AG09319 (cell line): ENCODE data around the gene AUTS2.

ENCODE experiments used
- DNase-seq: peaks from one replicate; pipeline ENCODE4 v3.0.0-alpha.2; 2010; ENCODE audit warnings: low read depth; ENCODE audit errors: extremely low read depth
- TF ChIP-seq, protein P1 (sequence below): IDR thresholded peaks from 2 replicates; pipeline ENCODE4 v1.5.1; 2011; ENCODE audit warnings: low read depth, mild to moderate bottlenecking, inconsistent platforms, low read length, moderate library complexity

Gene AUTS2

DNA sequence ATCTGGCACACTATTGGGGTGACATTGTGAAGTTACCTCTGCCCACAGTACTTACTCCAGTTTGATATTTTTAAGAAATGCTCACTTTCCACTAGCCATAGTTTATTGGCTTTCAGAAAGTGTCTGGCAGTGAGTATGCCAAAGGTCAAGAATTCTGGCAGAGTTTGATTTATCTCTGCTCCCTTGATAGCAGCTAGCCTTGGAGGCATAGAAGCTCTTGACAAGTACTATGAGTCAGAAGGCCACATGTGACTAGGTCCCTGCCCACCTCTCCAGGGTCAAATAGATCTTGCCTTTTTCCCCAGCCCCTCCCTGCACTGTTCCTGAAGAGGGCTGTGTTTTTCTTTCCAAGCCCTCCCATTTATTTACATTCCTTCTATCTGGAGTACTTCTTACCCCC is 202.2 kb downstream of the AUTS2 start:
- no peak for DNase-seq

DNA sequence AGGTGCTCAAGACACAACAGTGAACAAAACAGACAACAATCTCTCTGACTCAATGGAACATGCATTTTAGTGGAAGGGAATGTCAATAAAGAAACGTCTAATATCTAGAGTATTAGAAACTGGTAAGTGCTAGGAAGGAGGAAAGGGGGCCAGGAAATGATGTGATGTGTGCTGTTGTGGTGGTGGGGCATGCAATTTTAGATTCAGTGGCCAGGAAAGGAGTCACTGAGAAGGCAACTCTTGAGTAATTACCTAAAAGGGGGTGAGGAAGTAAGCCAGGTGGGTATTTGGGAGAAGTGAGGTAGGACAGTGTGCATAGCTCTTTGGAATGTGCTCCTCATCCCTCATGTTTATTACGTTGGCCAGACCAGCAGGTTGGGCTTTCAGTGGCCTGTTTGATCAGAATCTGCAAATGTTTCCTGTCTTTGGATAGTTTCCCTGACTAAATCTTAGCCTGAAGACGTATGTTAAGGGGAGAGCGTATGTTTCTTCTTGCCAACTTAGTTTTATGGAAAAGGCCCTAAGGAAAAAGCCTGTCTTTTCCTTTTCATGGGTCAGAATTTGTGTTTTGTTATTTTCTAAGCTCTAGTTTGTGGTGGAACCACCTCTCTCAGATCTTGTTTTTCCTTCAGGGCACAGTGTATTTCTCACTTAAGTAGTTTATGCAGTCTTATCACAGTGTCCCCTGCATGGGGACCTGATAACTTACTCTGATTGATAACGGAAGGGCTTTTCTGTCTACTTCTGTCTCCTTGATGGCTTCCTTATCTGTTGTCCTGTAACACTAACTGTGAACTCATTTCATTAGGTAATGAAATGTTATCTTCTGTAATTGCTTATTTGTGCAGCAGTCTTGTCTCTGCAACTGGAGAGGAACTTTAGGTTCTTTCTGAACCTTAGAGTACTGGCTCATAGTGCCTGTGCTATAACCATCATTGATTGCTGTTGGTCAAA is 203.7 kb downstream of the AUTS2 start:
- DNase-seq, result no peak
- TF ChIP-seq, protein P1, sequence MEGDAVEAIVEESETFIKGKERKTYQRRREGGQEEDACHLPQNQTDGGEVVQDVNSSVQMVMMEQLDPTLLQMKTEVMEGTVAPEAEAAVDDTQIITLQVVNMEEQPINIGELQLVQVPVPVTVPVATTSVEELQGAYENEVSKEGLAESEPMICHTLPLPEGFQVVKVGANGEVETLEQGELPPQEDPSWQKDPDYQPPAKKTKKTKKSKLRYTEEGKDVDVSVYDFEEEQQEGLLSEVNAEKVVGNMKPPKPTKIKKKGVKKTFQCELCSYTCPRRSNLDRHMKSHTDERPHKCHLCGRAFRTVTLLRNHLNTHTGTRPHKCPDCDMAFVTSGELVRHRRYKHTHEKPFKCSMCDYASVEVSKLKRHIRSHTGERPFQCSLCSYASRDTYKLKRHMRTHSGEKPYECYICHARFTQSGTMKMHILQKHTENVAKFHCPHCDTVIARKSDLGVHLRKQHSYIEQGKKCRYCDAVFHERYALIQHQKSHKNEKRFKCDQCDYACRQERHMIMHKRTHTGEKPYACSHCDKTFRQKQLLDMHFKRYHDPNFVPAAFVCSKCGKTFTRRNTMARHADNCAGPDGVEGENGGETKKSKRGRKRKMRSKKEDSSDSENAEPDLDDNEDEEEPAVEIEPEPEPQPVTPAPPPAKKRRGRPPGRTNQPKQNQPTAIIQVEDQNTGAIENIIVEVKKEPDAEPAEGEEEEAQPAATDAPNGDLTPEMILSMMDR, result no peak

More for the DNA sequence above, 202.2 kb downstream of the AUTS2 start:
- TF ChIP-seq, protein P1, result no peak

DNA sequence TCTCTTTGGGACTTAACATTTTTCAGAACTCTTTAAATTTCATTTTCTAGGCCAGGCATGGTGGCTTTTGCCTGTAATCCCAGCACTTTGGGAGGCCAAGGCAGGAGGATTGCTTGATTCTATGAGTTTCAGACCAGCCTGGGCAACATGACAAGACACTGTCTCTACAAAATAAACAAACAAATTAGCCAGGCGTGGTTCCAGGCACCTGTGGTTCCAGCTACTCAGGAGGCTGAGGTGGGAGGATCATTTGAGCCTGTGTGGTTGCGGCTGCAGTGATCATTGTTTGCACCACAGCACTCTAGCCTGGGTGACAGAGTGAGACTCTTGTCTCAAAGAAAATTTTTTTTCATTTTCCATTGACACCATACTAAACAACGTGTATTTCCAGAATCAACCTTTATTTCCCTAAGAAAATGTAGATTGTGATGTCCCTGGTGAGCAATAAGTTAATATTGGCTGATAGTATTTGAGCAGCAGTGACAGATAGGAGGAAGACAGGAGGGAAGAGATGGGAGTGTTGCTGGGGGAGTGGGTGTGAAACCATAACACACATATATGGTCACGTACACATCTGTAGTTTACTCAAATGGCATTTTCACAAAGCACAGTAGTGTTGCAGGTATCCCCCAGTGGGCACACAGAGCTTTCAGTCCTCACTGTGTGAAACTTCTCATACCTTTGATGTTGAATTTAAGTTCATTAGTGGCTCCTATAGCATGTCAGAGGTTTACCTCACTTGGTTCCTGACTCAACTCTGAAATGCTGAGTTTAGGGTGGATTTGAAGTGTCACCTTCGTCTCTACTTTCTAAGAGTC is 205.6 kb downstream of the AUTS2 start:
- DNase-seq, result no peak
- TF ChIP-seq, protein P1, result no peak

DNA sequence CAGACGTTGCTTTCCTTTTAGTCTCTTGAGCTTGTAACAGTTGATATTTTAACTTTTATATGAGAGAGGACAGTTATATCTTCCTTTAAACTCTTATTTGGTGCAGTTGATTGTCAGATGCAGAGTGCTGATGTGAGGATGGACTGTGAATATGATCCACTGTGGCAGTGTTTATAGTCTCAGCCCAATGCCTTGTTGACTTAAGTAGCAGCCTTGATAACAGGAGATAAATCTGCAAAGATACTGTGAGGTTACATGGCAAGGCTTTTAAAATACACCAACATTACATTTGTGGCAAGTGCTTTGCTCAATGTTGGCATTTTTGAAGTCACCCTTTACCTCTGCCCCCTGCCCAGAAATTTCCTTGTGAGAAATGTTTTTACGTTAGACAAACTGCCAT is 206.7 kb downstream of the AUTS2 start:
- DNase-seq, result no peak
- TF ChIP-seq, protein P1, result no peak

DNA sequence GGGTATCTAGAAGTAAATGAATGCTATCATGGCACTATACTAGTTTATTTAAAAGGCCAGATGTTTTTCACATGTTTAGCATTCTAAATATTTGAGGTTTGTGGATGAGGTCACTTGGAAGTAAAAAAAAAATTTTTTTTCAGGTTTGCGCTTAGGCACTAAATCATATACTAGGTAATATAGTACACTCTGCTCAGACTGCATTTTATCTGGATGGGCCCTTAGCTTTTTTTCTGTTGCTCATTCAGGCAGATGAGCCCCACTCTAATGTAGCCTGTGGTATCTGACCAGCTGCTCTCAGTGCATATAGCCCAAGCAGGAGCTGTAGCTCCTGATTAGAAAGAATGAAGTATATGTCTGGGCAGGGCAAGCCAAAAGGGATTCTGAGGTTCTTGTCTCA is 210.1 kb downstream of the AUTS2 start:
- DNase-seq, result no peak
- TF ChIP-seq, protein P1, result no peak

DNA sequence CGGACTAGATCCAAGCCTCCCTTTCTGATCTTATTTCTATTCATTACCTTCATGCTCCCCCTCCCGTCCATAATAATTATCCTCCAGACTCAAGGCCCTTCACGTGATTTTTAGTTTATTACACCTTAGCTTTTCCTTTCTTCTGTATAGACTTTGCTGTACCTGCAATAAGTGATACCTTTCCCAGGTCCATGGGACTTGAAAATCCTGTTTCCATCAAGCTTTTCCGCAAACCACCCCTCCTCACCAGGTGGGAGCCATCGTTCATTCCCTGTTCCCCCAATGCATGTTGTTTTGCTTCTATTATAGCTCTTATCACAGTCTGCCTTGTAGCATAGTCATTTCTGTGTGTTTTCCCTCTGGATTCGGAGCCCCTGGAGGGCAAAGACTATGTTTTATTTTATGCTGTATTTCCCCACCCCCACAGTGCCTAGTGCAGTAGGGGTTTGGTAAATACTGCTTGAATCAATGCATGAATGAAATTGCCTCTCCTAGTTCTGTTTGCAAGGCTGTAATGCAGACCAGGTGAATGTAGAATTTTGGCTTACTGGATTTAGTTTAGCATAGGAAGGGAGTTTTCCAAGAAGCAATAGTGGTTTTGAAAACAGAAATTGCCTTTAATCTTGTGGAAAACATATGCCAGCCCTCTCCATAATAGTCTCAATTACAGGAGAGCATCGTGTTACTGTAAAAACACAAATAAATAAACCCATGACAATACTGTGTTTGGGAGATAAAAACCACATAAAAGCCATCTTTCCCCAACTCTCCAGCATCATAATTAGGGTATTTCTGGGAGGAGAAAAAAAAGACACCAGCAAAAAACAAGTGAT is 213.4 kb downstream of the AUTS2 start:
- no peak for DNase-seq
- TF ChIP-seq, protein P1, result no peak
